ENCODE data around the gene WDR86.
A peak's percentile ranks its signal among the peaks of the same experiment; 100 is the strongest.

WDR86 gene

DNA sequence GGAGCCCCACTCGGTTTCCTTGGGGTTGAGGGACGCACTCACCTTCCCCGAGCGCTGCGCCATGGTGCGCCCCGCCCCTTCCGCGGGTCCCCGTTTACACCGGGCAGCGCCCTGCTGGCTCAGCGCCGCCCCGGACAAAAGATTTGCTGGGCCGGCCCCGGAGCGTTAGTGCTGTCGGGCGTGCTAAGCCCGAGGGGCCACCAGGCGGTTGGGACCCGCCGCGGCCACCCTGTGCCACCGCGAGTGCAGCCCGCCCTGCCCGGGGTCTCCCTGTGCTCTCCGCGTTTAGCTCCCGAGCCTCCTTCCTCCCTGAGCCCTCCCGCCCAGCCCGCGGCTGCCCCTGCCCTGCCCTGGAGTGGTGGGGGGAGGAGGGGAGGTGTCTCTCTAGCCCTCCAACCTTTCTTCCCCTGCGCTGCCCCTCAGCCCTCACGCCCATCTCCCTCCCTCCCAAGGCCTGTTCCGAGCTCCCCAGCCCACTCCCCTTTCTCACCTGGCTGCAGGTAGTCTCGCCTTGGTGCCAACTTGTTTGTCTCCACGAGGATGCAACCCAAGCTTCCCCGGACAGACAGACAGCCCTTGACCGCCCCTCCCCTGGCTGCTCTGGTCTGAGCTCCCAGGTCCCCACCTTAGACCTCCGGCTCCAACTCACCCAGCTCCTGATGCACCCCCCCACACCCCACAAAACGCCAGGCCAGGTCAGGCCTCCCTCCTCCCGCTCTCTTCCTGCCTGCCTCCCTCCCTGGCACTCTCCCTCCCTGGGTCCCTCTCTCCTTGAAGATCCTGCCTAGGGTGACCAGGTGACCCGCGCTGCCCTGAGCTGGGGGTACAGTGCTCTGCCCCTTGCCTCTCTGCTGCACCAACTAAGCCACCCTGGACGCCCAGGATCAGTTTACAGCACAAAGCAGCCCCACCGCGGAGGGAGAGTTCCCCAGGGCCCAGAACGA lies 30.3 kb upstream of the WDR86 start, which contains the start of gene CRYGN:
CRYGN (minus strand) TSS at position 287 of the 944 bp plus-strand sequence; CDS start at position 63, 224 bp downstream.
- DNase-seq (ENCODE audit: low spot score) = no peak

DNA sequence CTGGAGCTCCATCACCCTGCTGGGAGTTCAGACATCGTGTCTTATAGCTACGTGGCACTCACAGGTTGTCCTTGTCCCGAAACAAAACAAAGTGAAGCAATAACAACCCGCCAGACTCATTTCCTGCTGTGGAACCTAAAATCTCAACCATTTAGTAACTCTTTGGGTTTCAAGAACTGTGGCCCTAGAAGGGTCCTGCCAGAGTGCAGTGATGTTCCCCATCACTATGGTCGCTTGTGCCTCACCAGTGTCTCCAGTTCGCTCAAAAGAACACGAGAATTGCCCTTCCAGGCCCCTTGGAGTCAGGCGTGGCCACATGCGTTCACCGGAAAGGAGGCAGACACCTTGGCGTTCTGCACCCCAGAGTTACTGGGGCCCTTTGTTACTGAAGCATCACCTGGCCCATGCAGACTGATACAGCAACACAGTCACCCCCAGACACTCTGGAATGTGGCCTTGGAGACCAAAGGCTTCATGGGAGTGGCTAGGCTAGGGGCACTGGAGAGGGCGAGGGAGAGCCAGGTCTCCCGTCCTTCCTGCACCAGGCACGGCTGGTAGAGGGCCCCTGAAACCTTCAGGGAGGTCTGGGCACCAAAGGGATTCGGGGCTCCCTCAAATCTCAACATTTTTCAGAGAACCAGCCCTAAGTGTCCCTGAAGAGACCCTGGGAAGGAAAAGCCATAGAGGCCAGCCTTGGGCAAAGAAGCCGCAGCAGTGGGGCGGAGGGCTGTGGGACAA lies 29.2 kb upstream of the WDR86 start:
- DNase-seq (ENCODE audit: low spot score) = no peak

DNA sequence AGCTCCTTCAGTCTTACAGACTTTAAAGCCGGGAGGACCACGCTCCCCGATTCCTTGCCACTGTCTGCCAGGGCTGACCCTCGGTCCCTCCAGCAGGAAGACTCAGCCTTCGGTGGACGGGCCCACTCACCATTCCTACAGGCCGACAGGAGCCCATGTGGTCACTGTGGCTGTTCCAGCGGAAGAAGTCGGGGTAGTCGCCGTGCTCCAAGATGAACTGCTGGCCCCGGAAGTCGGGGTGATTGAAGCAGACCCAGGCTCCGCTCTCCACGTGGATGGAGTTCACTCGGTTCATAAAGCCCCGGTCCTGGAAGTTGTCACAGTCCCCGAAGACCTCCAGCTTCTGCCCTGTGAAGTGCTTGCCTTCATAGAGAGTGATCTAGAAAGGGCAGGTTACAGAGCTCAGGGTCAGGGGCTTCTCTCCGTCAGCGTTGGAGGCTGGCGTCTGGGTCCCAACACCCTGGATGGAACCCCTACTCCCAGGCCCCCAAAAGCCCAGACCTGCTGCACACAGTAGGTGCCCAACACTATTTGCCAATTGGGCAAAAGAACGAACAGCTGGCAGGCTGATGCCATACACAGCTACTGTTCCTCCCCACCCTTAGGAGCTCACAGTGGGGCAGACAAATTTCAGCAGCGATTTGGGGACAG lies 28.2 kb upstream of the WDR86 start:
- no peak for DNase-seq (ENCODE audit: low spot score)

DNA sequence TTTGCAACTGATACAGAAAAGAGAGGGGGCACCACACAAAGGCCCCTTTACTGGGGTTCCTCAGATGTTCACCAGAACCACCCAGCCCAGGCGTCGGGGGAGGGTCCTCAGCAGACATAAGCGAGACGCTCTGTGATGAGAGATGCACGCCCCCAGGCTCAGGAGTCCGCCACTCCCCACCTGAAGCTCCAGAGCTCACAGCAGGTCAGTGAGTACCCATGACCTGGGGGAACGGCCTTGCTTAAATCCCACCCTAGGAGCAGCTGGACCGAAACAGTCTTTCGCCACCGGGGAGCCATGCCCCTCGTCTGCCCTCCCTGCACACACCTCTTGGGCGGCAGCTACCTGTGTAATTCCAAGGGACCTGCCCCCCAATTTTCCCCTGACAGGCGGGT lies 27.3 kb upstream of the WDR86 start:
- no peak for DNase-seq (ENCODE audit: low spot score)

DNA sequence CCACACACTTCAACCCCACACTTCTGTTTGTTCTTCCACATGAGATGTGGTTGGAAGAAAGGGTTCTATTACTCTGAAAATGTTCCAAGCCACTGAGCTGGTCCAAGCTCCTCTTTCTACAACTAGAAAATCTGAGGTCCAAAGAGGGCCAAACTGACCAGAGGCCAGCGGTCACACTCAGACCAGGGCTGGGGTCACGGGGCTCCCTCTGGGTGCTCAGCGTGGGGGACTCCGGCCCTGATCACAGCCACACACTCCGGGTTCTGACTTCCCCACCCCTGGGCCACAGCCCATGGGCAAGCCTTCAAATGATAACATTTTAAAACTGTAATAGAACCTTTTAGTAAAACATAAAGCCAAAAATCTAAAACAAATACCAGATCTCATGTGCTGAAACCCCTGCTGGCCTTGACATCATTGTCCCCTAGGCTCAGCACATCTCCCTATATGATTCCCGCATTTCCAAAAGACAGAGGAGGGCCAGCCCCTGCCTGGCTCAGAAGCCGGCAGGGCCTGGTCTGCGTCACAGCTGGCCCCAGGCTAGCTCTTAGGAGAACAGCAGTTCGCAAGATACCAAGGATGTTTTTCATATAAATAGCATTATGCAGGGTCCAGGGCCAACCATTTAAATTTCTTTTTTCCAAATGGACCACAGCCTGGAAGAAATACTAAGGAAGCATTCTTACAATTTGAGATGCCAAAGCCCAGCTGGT lies 26.8 kb upstream of the WDR86 start:
- DNase-seq (ENCODE audit: low spot score) = no peak

DNA sequence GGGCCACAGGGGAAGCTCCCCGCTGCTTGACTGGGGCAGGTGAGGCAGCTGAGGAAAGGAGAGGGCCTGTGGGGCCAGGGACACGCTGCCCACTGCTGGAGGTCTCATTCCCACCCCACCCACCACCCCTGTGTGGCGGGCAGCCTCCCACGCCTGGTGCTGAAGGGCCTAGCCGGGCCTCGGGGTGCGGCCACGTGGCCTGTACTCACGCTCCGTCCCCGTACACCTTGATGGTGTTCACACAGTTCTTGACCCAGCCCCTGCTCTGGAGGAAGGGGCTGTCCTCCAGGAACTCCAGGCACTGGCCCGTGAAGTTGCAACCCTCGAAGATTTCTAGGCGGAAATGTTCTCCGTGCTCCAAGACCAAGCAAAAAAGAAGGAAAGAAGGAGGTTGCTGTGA lies 26.1 kb upstream of the WDR86 start:
- no peak for DNase-seq (ENCODE audit: low spot score)

DNA sequence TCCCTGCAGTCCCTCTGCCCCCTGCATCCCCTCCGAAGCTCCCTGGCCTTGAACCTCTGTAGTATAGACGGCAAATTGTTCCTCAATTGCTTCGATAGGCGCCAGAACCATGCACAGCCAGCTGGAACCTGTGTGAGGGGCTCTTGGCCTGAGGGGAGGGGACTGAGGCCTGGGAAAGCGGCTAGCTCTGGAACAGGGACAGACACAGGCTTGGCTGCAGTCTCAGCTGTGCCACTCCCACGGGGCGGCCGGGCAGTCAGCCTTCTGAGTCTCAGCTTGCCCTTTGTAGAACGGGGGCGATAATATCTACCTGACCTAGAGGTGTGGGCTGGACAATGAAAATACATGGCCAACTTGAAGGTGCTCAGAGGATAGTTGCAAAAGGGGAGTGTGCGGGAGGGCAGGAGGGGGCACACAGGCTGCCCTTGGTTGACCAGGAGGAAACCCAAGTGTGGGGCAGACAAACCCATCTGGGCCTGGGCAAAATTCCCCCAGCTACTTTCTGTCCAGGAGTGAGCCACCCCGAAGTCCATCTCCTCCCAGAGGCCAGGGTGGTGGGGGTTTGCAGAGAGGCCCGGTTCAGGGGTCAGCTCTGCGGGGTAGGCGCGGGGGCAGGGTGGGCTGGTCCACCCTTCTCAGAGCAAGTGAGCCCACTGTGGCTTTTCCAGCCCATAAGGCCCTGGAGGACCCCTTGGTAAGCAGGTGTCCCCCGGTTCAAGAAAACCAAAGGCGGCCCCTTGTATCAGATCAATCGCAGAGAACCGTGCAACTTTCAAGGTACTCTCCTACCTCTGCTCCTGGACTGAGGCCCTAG lies 25.5 kb upstream of the WDR86 start:
- no peak for DNase-seq (ENCODE audit: low spot score)

DNA sequence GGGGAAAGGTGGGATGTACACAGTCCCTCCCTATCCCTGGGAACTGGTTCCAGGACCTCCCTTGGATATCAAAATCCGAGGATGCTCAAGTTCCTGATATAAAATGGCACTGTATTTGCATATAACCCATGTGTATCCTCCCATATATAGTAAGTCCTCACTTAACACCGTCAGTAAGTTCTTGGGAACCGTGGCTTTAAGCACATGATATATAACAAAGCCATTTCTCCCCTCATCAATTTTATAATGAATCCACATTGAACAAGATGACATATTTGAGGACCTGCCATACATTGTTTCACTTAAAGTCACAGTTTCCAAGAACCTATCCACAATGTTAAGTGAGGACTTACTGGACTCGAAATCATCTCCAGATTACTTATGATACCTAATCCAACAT lies 24.7 kb upstream of the WDR86 start:
- no peak for DNase-seq (ENCODE audit: low spot score)

DNA sequence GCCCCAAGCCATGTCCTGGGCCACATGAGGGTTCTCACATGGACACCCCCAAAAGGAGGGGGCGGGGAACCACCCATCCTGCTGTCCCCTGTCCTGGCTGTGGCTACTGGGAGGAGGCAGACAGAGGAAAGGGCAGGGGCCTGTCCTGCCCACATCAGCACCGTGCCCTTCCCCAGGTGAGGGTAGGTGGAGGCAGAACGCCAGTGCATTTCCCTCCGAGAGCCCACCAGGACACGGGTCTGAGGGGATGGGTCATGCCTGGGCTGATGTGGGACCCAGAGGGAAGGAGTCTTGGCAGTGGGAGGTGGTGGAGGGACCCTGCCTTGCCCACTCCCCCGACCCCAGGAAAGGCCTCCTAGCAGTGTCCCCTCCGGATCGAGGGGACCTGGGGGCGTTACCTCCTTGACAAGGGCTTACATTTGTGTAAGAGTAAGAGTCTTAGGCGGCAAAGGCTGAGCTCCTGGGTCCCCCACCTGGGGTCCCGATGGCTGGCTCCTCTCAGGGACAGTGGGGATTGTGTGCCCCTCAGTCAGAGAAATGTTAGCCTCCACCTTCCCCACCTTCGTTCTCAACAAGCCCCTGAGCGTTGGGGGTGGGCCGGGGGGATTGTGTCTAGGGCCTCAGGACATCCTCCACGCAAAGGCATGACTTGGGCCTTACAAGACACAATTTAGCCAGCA lies 24.0 kb upstream of the WDR86 start:
- no peak for DNase-seq (ENCODE audit: low spot score)

DNA sequence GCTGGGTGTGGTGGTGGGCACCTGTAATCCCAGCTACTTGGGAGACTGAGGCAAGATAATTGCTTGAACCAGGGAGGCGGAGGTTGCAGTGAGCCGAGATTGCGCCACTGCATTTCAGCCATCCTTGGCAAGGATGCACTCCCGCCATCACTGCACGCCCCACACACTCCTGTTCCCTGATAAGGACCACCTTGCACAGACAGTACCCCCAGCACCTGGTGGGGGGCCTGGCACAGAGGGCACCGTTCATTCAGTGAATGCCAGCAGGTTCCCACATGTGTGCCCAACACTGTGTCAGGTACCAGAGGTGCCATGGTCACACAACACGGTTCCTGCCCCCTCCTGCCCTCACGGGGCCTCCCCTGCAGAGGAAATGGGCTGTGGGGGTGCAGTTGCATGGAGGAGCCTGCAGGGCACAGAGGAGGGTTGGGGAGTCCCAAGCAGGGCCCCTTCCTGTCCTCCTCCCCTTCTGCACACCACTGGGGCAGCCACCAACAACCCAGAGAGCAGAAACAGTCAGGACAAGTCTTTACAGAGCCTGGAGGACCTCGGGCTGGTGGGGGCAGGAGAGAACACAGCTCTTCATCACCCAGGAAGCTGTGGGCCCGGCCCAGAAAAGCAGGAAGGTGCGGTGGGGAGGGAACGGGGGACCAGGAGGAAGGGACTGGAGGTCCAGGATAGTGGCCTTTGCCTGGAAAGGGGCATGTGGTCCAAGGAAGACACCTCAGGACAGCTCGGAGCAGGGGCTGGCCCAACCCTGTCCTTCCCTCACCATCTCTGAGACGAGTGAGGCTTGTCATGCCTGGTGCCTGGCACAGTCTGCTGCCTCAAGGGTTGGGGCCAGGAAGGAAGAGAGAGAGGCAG lies 23.1 kb upstream of the WDR86 start:
- DNase-seq (ENCODE audit: low spot score) = peak; percentile 47

DNA sequence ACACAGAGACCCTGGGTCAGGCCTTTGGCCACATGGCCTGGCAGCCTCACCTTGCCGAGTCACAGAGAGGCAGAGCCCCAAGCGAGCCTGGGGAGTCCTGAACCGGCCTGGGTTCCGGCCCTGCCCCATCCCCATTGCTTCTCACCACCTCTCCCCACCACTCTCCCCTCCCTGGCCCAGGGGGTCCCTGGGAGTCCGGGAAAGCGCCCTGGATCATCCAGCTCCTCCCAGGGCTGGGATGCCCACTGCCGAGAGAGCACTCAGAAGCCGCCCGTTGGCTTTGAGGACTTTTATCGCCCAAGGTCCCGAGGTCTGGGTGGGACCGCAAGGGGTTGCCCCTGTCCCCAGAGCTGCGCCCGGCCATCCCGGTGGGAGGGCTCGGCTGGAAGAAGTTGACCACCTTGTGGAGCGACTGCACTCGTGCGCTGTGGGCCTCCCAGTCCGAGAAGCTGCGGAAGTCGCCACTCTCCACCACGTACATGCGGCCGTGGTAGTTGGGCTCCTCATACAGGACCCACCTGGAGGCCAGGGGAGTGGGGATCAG lies 22.0 kb upstream of the WDR86 start:
- no peak for DNase-seq (ENCODE audit: low spot score)

DNA sequence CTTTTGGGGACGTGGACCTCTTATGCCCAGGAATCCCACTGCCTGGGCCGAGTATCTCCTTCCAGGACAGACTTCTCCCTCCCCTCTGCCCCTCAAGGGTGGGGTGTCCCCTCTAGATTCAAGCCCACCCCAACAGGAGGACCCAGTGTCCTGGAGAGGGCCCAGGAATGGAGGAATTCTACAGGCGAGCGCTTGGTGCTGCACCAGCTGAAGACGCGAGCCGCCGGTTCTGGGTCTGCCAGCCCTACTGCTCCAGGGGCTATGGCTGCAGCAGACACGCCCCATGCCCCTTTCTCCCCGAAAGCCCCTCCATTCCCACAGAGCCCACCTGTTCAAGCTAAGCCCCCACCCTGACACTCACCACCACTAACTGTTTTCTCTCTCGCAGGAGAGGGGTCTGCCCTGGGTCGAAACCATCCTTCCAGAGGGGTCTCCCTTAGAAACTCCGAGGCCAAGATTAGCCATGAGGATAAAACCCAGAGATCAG lies 21.5 kb upstream of the WDR86 start:
- no peak for DNase-seq (ENCODE audit: low spot score)

DNA sequence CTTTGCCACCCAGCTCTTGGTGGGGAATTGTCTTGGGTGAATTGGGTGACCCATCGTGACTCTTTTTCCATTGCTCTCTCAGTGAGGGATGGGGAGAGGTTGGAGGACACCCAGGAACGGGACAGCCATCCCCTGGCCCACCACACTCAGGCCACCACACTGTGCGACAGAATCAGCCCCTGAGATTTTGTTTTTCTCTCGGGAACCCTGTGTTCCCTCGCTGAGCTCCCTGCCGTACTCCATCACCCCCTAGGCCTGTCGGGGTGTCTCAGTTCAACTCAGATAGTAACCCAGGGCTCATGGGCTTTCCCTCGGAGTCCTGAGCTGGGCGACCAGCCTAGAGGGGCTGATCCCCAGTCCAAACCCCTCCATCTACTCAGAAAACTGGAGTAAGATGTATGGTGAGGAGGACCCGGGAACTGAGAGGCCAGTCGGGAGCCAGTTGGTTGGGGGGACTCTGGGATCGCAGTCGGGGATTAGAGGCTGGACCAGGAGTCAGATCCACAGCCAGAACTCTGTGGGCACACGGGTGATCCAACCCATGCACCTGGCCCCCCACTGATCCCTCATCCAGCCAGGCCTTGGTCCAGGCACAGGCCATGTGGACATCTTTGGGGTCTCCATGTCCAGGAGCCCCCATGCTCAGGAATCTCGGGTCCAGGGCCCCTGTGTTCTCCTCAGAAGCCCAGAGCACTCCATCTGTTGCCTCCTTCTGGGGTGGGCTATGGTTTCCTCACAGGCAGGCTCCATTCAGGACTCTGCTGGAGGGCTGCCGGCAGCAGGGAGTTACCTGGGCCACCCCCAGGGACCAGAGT lies 20.8 kb upstream of the WDR86 start:
- no peak for DNase-seq (ENCODE audit: low spot score)

DNA sequence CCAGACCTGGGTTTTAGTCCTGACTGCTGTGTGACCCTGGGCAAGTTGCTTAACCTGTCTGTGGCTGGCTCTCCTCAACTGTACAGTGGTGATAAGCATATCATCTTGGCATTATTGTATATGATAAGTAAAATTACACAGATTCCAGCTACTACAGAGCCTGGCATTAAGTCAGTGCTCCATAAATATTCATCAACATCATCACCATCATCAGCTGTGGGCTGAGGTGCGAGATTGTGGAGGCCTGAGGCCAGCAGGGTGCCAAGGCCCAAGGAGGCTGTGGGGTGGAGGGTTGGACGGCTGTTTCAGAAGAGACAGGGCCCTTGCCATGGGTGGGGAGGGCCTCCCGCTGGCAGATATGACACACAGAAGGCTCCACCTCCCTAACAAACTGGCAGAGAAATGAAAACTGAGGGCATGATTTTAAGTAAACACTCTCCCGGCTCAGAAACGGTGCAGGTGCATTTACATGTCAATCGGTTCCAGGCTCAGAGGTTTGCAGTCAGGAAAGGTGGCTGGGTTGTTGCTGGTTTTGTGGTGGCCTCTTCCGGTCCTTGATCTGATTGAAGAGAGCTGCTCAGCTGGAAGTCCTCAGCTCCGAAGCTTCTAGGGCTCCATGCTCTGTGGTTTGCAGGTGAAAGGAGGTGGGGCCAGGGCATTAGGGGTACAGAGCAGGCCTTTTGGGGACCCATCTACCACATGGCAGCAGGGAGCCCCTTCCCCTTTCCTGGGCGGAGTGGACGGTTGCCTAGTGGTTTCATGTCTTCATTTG lies 19.9 kb upstream of the WDR86 start:
- peak; percentile 65 for DNase-seq (ENCODE audit: low spot score)

DNA sequence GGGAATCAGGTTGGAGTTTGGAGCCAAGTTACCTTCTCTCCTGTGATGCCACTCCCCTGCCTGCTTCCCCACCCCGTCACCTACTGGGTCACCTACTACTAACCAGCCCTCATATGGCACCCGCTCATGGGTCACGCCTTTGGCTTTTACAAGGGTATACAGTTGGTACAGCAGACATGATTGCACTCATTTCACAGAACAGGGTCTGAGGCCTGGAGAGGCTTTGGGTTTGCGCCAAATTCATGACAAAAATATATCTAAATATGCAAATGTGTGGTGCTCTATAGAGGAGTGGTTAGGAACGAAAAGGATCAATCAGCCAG lies 19.4 kb upstream of the WDR86 start:
- no peak for DNase-seq (ENCODE audit: low spot score)

DNA sequence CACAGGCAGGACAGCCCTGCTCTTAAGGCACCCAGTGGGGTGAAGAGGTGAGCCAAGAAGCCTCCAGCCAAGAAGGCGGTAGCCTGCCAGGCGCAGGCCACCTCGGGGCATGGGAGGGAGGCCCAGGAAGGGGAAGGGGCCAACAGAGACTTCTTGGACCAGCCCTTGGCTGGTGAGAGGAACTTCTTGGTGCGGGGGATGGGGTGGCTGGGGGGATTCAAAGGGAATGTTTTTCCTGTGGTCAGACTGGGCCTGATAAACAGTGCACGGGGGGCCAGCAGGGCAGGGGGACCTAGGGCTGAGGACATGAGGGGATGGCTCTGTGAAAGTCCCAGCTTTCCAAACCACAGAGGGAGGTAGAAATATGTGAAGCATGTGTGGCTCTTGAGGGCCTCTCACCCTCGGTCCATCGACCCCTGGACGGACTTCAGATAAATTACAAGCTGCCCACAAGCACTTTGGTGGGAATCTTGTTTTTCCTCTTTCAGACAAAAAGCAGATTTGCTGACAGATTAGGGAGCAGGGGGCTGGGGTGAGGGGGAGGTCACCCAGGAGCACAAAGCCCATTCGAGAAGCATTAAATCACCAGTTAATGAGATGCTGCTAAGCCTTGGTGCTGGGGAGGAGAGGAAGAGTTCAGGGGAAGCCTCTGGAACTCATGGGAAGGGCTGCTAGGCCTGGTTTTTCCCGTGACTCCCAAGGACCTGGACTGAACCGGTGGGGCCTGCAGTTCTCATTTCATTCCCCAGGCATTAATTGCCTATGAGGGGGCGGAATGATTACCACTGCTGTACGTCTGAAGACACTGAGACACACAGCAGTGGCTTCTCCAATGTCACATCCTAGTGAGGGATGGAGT lies 18.8 kb upstream of the WDR86 start:
- DNase-seq (ENCODE audit: low spot score) = no peak
